DOHH2 (cell line): ENCODE data around the gene SLC12A6.

Source experiments
- H3F3A ChIP-seq: fragments of 200-600 bp; sonication (generic), shearing (Covaris generic); 2 replicates; pipeline ENCODE4 v1.6.0; 2016; ENCODE audit warnings: antibody characterized with exemption, mild to moderate bottlenecking; ENCODE audit not compliant: control insufficient read depth, insufficient read depth
- H3K27ac ChIP-seq: fragments of 200-600 bp; sonication (generic); 2 replicates; pipeline ENCODE4 v1.5.1; 2014; ENCODE audit warnings: low read depth, mild to moderate bottlenecking, low read length, moderate library complexity
- H3K27me3 ChIP-seq: fragments of 200-600 bp; sonication (generic); 2 replicates; pipeline ENCODE4 v1.6.1; 2014; ENCODE audit warnings: mild to moderate bottlenecking, low read length, mixed read lengths; ENCODE audit not compliant: control insufficient read depth
- H3K36me3 ChIP-seq: fragments of 200-600 bp; sonication (generic); 2 replicates; pipeline ENCODE4 v1.6.1; 2014; ENCODE audit warnings: mild to moderate bottlenecking, low read length, moderate library complexity, mixed read lengths; ENCODE audit not compliant: control insufficient read depth
- H3K4me1 ChIP-seq: fragments of 200-600 bp; sonication (generic); 2 replicates; pipeline ENCODE4 v1.6.1; 2014; ENCODE audit warnings: mild to moderate bottlenecking, low read length, mixed read lengths; ENCODE audit not compliant: control insufficient read depth
- H3K4me2 ChIP-seq: fragments of 200-600 bp; sonication (generic); 2 replicates; pipeline ENCODE4 v1.6.0; 2014; ENCODE audit warnings: mild to moderate bottlenecking, low read length, moderate library complexity
- H3K4me3 ChIP-seq: fragments of 200-600 bp; sonication (generic); 2 replicates; pipeline ENCODE4 v1.5.1; 2014; ENCODE audit warnings: mild to moderate bottlenecking, low read length, mixed read lengths
- H3K79me2 ChIP-seq: fragments of 200-600 bp; sonication (generic); 2 replicates; pipeline ENCODE4 v1.6.1; 2014; ENCODE audit warnings: mild to moderate bottlenecking, low read length, mixed read lengths; ENCODE audit not compliant: control insufficient read depth
- H3K9me2 ChIP-seq: fragments of 200-600 bp; sonication (generic); replicated peaks from 2 replicates; pipeline ENCODE4 v1.6.1; 2014; ENCODE audit warnings: mild to moderate bottlenecking, low read length, mixed read lengths; ENCODE audit not compliant: control insufficient read depth
- H3K9me3 ChIP-seq: fragments of 200-600 bp; sonication (generic); 2 replicates; pipeline ENCODE4 v1.6.1; 2014; ENCODE audit warnings: antibody characterized with exemption, low read length, mixed read lengths; ENCODE audit not compliant: control insufficient read depth, insufficient read depth
- H4K20me1 ChIP-seq: fragments of 200-600 bp; sonication (generic); 2 replicates; pipeline ENCODE4 v1.6.0; 2014; ENCODE audit warnings: low read depth, mild to moderate bottlenecking, antibody characterized with exemption, low read length, moderate library complexity; ENCODE audit not compliant: control insufficient read depth, insufficient read depth
- CTCF ChIP-seq: fragments of 200-600 bp; sonication (generic); IDR thresholded peaks from one replicate; pipeline ENCODE4 v1.5.1; 2014; ENCODE audit warnings: antibody characterized with exemption, mild to moderate bottlenecking, low read depth, low read length; ENCODE audit not compliant: poor library complexity, severe bottlenecking
- EZH2phosphoT487 ChIP-seq: fragments of 200-600 bp; sonication (generic); IDR thresholded peaks from 2 replicates; pipeline ENCODE4 v1.6.1; 2017; ENCODE audit warnings: borderline replicate concordance, mild to moderate bottlenecking, antibody characterized with exemption, low read length, moderate library complexity, mixed read lengths

The SLC12A6 gene

GRCh38 chr15:34336231-34336990 lies 1.2 kb downstream of the SLC12A6 start:
- H3K36me3 ChIP-seq: peaks cover 21% of the 10 kb centered on the region
- peak overlapping the region; percentile 88 for H3K4me3 ChIP-seq
- H3K9me2 ChIP-seq: no peaks in the 10 kb centered on the region
- TF ChIP-seq EZH2phosphoT487: no peak
- TF ChIP-seq CTCF: no peak
- no peak overlapping the region for H3K27ac ChIP-seq
- peaks cover 11% of the 10 kb centered on the region for H3K79me2 ChIP-seq
- peaks cover 24% of the 10 kb centered on the region for H3F3A ChIP-seq
- no peaks in the 10 kb centered on the region for H4K20me1 ChIP-seq
- no peaks in the 10 kb centered on the region; the same call in 1 of the 2 replicates for H3K27me3 ChIP-seq
- peak overlapping the region; percentile 82 for H3K4me2 ChIP-seq
- peaks cover 57% of the 10 kb centered on the region for H3K4me1 ChIP-seq
- H3K9me3 ChIP-seq: no peaks in the 10 kb centered on the region

GRCh38 chr15:34335176-34336032 lies 2.2 kb downstream of the SLC12A6 start:
- peaks cover 5% of the 10 kb centered on the region for H3K79me2 ChIP-seq
- no peaks in the 10 kb centered on the region; the same call in 1 of the 2 replicates for H3K27me3 ChIP-seq
- H3K9me2 ChIP-seq: no peaks in the 10 kb centered on the region
- H3K4me2 ChIP-seq: peak overlapping the region; percentile 82
- H4K20me1 ChIP-seq: no peaks in the 10 kb centered on the region
- H3K4me1 ChIP-seq: peaks cover 54% of the 10 kb centered on the region
- TF ChIP-seq EZH2phosphoT487 (no peak), CTCF (no peak)
- no peaks in the 10 kb centered on the region for H3K9me3 ChIP-seq
- peak overlapping the region; percentile 88 for H3K4me3 ChIP-seq
- H3F3A ChIP-seq: peaks cover 23% of the 10 kb centered on the region
- no peak overlapping the region for H3K27ac ChIP-seq
- peaks cover 16% of the 10 kb centered on the region for H3K36me3 ChIP-seq

GRCh38 chr15:34334672-34335071 lies 2.9 kb downstream of the SLC12A6 start:
- Histone ChIP-seq H3K79me2 (peaks cover 2% of the 10 kb centered on the region; the same call in 1 of the 2 replicates), H3K27ac (no peak overlapping the region), H3F3A (peaks cover 21% of the 10 kb centered on the region), H3K4me3 (peak overlapping the region; percentile 88), H3K9me3 (no peaks in the 10 kb centered on the region), H3K27me3 (no peaks in the 10 kb centered on the region; the same call in 1 of the 2 replicates), H3K4me2 (peak overlapping the region; percentile 82), H3K4me1 (peaks cover 54% of the 10 kb centered on the region), H3K9me2 (no peaks in the 10 kb centered on the region), H4K20me1 (no peaks in the 10 kb centered on the region), H3K36me3 (peaks cover 10% of the 10 kb centered on the region)
- no peak for TF ChIP-seq EZH2phosphoT487
- TF ChIP-seq CTCF: no peak
